K562 (cell line): ENCODE results near the gene DDAH1. TPM values are rescaled to one million over a fixed set of nuclear protein-coding genes. Genes with fewer than 3 reads are reported as not detected.

Source experiments
- CBX3 ChIP-seq, 2 experiments: IDR thresholded peaks; 1 replicate in 1 of 2; 2 replicates in 1 of 2; pipeline ENCODE4 v1.6.1; 2012; ENCODE audit warnings: inconsistent platforms in 2 of 2, low read length in 2 of 2, borderline replicate concordance in 1 of 2, control low read depth in 1 of 2
- ERF ChIP-seq: fragments of 450-650 bp; formaldehyde crosslinking; IDR thresholded peaks from 2 replicates; pipeline ENCODE4 v1.4.0; 2020; ENCODE audit warnings: mild to moderate bottlenecking, mixed read lengths
- GTF2A2 ChIP-seq: IDR thresholded peaks from 2 replicates; pipeline ENCODE4 v1.6.1; 2016; ENCODE audit warnings: mild to moderate bottlenecking, missing genetic modification characterization, missing compliant biosample characterization
- KAT7 ChIP-seq: sonication (generic); formaldehyde crosslinking; IDR thresholded peaks from 2 replicates; pipeline ENCODE4 v1.8.0; 2022; ENCODE audit warnings: missing genetic modification reagents, mild to moderate bottlenecking, borderline replicate concordance
- L3MBTL2 ChIP-seq: fragments of 450-650 bp; IDR thresholded peaks from 2 replicates; pipeline ENCODE4 v1.6.1; 2016; ENCODE audit warnings: mild to moderate bottlenecking, moderate library complexity
- MGA ChIP-seq: fragments of 450-650 bp; IDR thresholded peaks from 2 replicates; pipeline ENCODE4 v1.6.1; 2016; ENCODE audit warnings: mild to moderate bottlenecking, moderate library complexity
- MLX ChIP-seq, 2 experiments: fragments of 450-650 bp in 1 of 2; sonication (generic) in 1 of 2; formaldehyde crosslinking; conservative IDR thresholded peaks; 2 replicates each; pipeline versions ENCODE4 v1.4.0 to v1.8.1; 2020 to 2022; ENCODE audit warnings: mild to moderate bottlenecking in 1 of 2, missing genetic modification reagents in 1 of 2
- MYBL2 ChIP-seq, 2 experiments: fragments of 450-650 bp in 1 of 2; sonication (generic) in 1 of 2; formaldehyde crosslinking in 1 of 2; IDR thresholded peaks; 2 replicates each; pipeline versions ENCODE4 v1.6.1 to v1.8.1; 2017 to 2022; ENCODE audit warnings: borderline replicate concordance in 1 of 2, inconsistent platforms in 1 of 2, low read depth in 1 of 2, mild to moderate bottlenecking in 1 of 2, missing genetic modification reagents in 1 of 2, moderate library complexity in 1 of 2
- OTX1 ChIP-seq: fragments of 450-650 bp; formaldehyde crosslinking; IDR thresholded peaks from 2 replicates; pipeline ENCODE4 v1.4.0; 2022; ENCODE audit warnings: mild to moderate bottlenecking
- ZNF644 ChIP-seq: fragments of 200-800 bp; sonication (Bioruptor generic); IDR thresholded peaks from 2 replicates; pipeline ENCODE4 v1.6.1; 2016; ENCODE audit warnings: low read depth, missing genetic modification characterization, missing compliant biosample characterization
- ZNF764 ChIP-seq: fragments of 250-450 bp; sonication (Bioruptor Pico); IDR thresholded peaks from 2 replicates; pipeline ENCODE4 v1.4.0; 2020; ENCODE audit warnings: low read depth, mild to moderate bottlenecking, moderate library complexity
- polyA plus RNA-seq, 8 experiments: library from polyadenylated mRNA; depleted of rRNA in 4 of 8; stranded (reverse) in 5 of 8; unstranded in 3 of 8; fragments of >200 nt; fragmentation: Nextera tagmentation in 2 of 8; fragmentation: Illumina TruSeq in 1 of 8; extraction: Ambion mirVana in 2 of 8; extraction: Trizol in 1 of 8; gene quantifications; 2 replicates each; pipeline versions ENCODE4 v1.2.1 to v1.2.3, GENCODE V29; 2011 to 2014; ENCODE audit warnings: inconsistent platforms in 1 of 8, missing spikeins in 1 of 8
- total RNA-seq, 7 experiments: library from RNA; depleted of rRNA in 6 of 7; stranded (reverse); fragments of >200 nt in 6 of 7; fragmentation: Illumina TruSeq in 2 of 7; extraction: Trizol in 2 of 7; gene quantifications; 2 replicates each; pipeline versions ENCODE4 v1.2.1 to v1.2.3, GENCODE V29; 2011 to 2021; ENCODE audit warnings: low replicate concordance in 1 of 7

DDAH1 gene
- total and polyA plus RNA-seq, 9 of the 15 experiments (the other 6 are each of a cell fraction or from before 2014, with no cell fraction given) = 0.04 to 0.24 (median 0.10) TPM

GRCh38 chr1:85437139-85437538 is 27.8 kb downstream of the DDAH1 start (continued):
- no peak for TF ChIP-seq MGA
- TF ChIP-seq GTF2A2 (tag) = no peak
- no peak for TF ChIP-seq MYBL2 (IDR thresholded peaks at IDR 0.05; ENCODE audit: low read depth)
- no peak for TF ChIP-seq MYBL2 (CRISPR knock-in tag; IDR thresholded peaks at IDR 0.05; ENCODE audit: borderline replicate concordance)
- TF ChIP-seq ERF (CRISPR knock-in tag) = no peak
- no peak for TF ChIP-seq CBX3 (IDR thresholded peaks at IDR 0.05; ENCODE audit: borderline replicate concordance in 1 of 2, low read length in 2 of 2)
- no peak for TF ChIP-seq ZNF644 (tag)
- no peak for TF ChIP-seq OTX1 (CRISPR knock-in tag)
- TF ChIP-seq MLX (CRISPR knock-in tag; conservative IDR thresholded peaks at IDR 0.05) = no peak
- no peak for TF ChIP-seq ZNF764
- no peak for TF ChIP-seq L3MBTL2
- no peak for TF ChIP-seq KAT7
